CD4-positive, alpha-beta T cell treated with Interleukin-4 for 4 hours (primary cell): Measurements from ENCODE around the gene WDR1.

Experiments
- DNase-seq: peaks from one replicate; pipeline ENCODE4 v3.0.0-alpha.2; 2020

The WDR1 gene

GRCh38 chr4:10083861-10084641 lies 32.5 kb downstream of the WDR1 start:
- DNase-seq = no peak

DNA sequence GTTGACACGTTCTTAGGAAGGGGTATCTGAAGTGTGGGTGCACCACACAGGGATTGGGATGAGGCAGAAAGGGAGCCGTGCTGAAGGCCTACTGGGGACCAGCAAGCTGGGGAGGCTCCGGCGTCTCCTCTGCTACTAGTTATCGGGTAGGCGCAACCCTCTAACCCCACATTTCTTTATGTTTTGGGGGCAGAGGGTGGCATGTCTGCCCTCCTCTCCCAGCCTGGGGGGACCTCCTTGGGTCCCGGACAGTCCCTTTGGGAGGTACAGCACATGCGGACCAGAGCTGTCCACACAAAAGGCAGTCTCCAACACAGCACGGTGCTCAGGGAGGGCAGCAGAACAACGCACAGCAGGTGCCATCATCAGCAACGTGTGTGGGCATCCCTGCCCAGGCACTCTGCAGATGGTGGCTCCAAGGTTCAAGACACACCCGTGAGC lies 33.2 kb downstream of the WDR1 start:
- DNase-seq = no peak

DNA sequence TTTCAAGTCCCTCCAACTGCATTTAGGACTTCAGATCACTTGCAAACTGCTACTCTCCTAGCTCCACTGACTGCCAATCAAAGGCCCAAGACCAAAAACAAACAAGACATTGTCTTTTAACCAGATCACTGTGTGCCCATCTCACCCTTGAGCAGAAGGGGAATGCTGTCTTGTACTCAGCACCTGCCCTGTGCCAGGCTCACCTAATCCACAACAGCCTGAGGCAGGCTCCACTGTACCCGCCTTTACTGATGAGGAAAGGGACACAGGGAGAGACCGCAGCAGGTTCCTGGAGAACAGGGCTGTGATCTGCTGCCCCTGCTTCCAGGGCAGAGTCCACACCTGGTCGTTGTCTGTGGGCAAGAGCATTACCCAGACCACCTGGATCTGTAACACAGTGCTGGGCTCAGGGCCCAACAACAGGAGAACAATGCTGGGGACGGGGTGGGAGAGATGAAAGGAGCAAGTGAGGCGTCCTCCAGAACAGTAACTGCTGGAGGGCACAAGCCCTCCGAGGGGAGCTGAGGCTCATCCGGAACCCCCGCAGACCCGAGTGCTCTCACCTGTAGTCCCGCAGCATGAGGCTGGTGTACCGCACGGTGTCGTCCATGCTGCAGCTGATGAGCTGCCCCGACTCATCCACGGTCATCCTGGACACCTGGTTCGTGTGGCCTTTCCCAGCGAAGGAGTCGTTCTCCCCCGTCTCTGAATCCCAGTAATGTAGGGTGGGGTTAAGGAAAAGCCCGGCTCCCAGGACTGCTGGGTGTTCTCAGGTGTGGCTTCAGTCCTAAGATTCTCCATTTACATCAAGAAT lies 33.9 kb downstream of the WDR1 start:
- DNase-seq = no peak

DNA sequence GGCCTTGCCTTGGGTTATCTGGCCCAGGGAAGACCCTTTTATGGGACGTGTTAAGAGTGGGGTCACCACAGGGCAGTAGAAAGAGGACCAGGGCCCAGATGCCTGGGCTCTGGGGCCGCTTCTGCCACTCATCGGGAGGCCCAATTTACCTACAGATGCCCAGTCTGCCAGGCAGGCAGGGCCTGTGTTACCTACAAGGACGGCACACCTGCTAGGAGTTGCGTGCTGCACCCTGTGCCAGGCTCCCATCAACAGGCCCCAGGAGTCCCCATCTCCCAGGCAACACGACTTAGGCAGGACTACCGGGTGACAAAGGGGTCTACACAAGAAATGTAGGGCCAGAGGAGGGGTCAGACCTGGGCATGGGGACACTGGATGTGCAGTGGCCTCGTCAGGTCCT lies 34.6 kb downstream of the WDR1 start:
- DNase-seq = no peak

DNA sequence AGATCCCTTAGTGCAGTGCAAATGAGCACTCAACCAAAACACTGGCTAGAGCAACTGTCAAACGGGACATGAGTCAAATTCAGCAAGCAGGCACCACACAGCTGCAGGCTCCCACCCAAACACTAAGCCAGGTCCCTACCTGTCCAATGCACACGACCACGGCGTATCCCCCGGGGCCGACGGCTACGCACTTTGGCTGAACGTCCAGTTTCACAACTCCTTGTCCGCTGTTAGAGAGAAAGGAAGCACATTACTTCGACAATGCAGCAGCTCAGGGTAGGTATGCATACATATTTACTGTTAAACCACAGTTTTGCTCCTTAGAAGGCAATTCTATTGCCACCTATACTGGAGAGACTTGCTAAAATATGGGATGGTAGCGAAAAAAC lies 35.4 kb downstream of the WDR1 start:
- no peak for DNase-seq

DNA sequence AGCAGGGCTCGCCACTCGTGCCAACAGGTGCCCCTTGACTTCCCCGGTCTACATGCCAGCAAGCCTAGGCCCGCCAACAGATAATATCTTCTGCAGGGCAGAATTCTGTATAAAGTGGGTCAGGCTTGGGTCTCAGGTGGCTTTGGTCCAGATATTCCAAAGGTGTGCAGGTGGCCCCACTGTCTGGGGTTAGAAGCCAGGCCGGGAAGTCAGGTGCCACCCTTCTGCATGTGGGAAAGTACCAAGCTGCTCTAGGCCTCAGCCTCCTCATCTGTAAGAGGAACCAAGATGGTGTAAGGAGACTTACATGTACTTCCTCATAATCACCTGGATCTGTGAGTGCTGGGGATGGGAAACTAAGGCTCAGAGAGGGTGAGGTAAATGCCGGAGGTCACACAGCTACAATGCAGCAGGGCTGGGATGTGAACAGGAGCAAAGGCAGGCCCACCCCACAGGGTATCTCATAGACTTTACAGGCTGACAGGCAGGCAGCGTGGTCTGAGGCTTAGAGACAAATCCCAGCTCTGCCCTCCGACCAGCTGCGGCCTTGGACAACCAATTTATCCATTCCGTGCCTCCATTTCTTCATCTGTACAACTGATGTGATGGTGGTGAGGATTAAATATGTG lies 35.9 kb downstream of the WDR1 start:
- DNase-seq = no peak

DNA sequence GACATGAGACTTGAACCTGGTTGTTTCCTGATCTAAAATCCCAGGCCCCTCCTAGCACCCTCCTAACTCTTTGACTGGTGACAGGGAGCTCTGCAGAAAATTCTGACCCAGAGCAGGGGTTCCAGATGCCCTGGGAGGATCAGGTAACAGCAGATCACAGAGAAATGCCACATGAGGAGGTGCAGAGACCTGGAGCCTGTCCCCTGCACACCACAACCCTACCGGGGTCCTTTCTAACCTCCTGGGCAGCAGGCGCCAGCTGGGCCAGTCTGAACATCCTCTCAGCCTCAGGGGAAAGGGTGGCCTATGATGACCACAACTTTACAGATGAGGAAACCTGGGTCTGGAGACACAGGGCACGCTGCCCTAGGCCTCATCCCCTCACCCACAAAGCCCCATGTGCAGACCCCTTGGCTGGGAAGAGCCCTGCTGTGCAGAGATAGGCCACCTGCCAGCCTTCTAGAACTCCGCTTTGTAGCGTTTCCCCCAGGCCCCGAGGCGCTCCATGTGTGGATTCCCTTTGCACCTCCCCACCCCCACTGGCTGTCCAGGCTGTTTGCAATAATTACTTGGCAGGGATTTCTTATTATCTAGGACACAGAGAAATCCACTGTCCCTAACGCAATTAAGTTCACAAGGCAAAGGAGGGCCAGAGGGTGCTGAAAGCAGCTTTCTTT lies 36.5 kb downstream of the WDR1 start:
- no peak for DNase-seq

DNA sequence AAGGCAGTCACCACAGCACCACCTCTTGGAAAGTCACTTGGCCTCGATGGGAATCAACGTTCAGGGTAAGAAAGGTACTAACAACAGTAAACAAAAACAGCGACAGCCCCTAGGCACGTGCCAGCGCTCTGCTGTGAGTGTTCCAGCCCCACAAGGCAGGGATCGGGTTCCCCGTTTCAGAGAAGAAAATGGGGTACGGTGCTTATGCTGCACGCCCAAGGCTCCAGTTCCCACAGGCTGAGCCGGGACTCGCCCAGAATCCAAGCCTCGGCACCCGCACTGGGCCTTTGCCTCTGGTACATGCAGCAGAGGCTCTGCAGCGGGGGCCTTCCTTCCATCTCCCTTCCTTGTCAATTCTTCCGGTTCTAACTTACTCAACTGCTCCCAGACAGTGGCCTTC lies 37.3 kb downstream of the WDR1 start:
- no peak for DNase-seq

GRCh38 chr4:10078481-10079233 lies 37.9 kb downstream of the WDR1 start:
- no peak for DNase-seq

DNA sequence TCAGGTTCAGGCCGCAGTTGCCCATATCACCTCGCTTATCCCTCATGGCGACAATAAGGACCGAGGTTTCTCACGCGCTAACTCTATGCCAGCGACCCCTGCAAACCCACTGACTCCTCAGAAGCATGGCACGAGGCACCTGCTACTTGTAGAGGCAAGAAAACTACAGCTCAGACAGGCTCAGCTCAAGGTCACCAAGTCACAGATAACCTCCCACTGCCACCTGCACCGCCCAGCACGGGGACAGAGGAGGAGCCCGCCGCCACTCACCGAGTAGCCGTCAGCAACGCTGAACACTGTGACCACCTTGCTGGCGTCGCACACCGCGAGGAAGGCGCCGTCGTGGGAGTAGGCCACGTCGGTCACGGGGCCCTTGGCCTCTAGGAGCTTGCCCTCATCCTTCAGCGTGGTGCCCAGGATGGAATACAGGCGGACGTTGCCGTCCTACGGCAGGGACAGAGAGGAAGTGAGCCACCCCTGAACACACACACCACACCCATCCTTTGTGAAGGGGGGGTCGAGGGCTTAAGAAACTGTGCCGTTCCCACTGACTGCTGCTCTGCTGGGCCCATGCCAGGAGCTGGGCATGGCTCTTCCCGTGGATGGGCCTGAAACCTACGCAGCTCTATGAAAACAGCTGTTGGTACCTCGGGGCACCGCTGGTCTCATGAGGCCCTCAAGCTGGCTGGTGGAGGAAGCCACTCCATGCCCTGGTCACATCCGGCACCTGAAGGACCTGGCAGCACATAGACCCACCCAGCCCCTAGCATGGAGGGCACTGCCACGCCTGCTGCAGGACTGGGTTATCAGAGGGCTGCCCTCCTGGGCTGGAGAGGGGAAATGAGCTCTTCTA lies 38.9 kb downstream of the WDR1 start:
- DNase-seq = no peak

DNA sequence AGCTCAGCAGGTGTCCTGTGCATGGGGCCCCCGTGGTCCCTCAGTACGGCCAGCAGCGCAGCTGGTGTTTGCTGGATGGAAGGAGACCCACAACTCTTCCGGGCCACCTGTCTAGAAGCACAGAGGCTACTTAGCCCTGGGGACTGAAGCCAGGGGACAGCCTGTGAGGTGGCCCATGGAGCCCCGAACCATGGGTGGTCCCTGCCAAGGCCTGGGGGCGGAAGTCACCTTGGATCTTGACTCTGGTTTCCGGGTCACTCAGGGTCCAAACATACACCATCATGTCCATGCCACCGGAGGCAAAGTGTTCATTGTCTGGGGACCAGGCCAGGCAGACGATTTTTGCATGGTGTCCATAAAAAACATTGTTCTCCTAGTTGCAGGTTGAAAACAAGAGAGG lies 39.5 kb downstream of the WDR1 start:
- DNase-seq = no peak

- DNase-seq = no peak
Observed at GRCh38 chr4:10075953-10076391, 40.6 kb downstream of the WDR1 start.

DNA sequence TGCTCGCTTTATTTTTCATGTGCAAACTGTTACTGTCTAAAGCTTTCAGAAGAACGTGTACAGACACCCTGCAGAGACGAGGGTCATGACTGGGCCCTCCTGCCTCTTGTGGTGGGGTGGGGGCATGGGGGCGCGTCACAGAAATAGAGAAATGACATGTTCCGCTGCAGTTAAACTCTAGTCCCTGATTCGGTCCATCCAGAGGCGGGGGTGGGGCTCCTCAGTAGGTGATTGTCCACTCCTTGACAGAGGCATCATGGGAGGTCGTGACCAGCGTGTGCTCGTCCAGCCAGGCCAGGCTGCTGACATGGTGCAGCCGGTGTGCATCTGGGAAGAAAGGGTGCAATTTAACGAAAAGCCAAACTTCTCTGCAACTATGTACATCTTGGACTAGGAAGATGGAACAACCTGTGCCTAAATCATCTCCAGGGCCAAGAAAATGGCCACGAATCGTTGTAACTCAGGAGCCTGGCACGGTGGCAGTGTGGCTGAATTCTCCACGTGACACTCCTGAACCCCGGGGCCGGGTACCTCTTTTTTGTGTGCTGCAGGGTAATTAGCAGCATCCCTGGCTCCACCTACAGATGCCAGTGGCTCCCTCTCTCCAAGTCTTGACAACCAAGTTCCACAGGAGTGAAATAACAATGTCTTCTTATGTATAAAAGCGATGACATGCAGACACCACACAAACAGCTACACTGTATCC lies 41.3 kb downstream of the WDR1 start:
- no peak for DNase-seq

DNA sequence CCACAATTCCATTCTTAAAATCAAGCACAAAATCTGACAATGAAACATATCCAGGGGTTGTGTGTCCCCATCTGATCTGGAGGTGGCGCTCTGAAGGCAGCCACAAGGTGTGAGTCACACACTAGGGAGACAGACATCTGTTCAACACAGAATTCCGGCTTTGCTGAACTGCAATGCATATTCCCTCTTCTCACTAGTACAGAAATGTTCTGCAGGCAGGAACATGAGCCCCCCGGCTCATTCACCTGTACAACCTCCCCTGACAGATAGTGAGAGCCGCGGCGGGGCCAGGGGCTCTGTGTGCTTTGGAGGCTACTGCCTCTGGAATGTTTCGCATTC lies 41.9 kb downstream of the WDR1 start:
- peak; percentile 26 for DNase-seq

- DNase-seq = no peak
Observed at GRCh38 chr4:10074076-10074766, 42.4 kb downstream of the WDR1 start.

- DNase-seq = no peak
Observed at GRCh38 chr4:10072420-10073017, 44.1 kb downstream of the WDR1 start.

DNA sequence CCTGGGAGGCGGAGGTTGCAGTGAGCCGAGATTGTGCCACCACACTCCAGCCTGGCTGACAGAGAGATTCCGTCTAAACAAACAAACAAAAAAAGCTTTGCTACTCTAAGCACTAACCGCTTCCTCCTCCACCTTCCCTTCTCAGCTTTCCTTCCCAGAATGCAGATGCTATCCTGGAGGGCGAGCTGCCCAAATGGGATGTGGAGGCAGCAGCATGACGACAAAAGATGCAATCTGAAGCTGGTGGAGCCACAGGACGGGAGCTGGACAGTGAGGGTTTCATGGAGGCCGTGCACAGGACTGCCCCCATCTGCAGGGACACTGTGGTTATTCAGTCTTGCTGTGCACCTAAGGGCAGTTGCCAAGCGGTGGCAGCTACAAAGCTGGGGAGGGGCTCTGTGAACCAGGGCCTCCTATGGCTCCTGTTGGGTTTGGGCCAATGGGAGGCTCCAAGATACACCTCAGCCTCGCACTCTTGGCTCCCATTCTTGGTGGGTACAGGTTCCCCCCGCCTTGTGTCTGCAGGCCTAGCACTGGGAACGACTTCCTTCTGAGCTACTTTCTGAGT lies 47.4 kb downstream of the WDR1 start:
- DNase-seq = no peak

DNA sequence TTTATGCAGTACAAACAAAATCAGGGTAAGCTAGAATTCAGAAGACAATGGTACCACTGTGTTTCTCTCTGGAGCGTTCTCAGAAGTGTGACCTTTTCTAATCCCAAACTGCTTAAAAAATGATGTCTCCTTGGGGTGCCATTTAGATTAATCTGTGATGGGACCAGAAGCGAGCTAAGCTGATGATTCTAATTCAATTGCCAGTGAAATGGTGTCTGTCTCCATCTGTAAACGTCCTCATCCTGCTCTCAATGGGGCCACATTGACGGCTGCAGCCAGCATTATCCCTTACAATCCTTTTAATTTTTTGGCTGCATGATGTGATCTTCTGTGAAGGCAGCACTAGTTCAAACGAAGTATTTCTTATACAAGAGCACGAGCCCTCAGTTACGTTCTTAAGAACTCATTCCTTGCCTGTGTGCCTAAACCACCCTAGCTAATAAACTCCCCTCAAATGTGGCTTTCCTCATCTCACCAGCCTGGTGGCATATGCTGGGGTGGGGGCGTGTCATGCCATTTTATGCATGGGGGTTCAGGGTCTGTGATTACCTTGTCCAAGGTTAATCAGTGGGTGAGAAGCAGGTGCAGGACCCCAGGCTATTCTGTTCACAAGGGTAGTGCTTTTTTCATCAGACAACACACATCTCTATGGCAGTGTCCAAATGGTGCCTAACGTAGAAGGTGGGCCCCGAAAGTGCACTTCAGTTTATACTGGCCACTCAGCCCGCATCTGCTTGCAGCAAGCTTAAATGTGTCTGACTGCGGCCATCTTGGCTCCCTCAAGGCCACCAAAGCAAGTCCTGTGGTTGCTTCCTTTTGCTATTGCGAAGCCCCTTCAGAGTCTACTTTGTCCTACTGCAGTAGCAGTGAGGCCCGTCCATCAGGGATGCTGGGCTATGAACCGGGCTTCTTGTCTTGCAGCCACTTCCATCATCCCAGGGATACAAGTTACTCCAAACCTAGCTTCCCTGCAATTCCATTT lies 49.6 kb downstream of the WDR1 start:
- DNase-seq = no peak
